Measurements from ENCODE around the gene PDZD7.

The PDZD7 gene

GRCh38 chr10:101067356-101068083 lies 36.6 kb upstream of the PDZD7 start:
- Histone ChIP-seq H3K9ac (ENCODE audit: low read length) (peak overlapping the region; percentile 37), H3K36me3 (ENCODE audit: control insufficient read depth, insufficient read depth, low read length) (no peaks in the 10 kb centered on the region), H3K4me3 (ENCODE audit: low read depth, low read length) (peak overlapping the region; percentile 79), H3K27me3 (ENCODE audit: control insufficient read depth, insufficient read depth, low read length) (peaks cover 63% of the 10 kb centered on the region), H3K9me3 (ENCODE audit: control insufficient read depth, insufficient read depth, low read depth, low read length) (no peaks in the 10 kb centered on the region), H3K27ac (ENCODE audit: low read depth, low read length) (no peak overlapping the region), H3K4me1 (ENCODE audit: control insufficient read depth, insufficient read depth, low read length) (peaks cover 28% of the 10 kb centered on the region)

GRCh38 chr10:101066896-101067355 lies 36.0 kb upstream of the PDZD7 start:
- peak overlapping the region; percentile 79 for H3K4me3 ChIP-seq (ENCODE audit: low read depth, low read length)
- no peak overlapping the region for H3K9ac ChIP-seq (ENCODE audit: low read length)
- no peaks in the 10 kb centered on the region for H3K36me3 ChIP-seq (ENCODE audit: control insufficient read depth, insufficient read depth, low read length)
- no peaks in the 10 kb centered on the region for H3K9me3 ChIP-seq (ENCODE audit: control insufficient read depth, insufficient read depth, low read depth, low read length)
- no peak overlapping the region for H3K27ac ChIP-seq (ENCODE audit: low read depth, low read length)
- H3K27me3 ChIP-seq (ENCODE audit: control insufficient read depth, insufficient read depth, low read length): peaks cover 63% of the 10 kb centered on the region
- H3K4me1 ChIP-seq (ENCODE audit: control insufficient read depth, insufficient read depth, low read length): peaks cover 29% of the 10 kb centered on the region

- H3K27ac ChIP-seq (ENCODE audit: low read depth, low read length): no peak overlapping the region
- H3K4me1 ChIP-seq (ENCODE audit: control insufficient read depth, insufficient read depth, low read length): peaks cover 28% of the 10 kb centered on the region
- no peak overlapping the region for H3K9ac ChIP-seq (ENCODE audit: low read length)
- no peaks in the 10 kb centered on the region for H3K36me3 ChIP-seq (ENCODE audit: control insufficient read depth, insufficient read depth, low read length)
- H3K27me3 ChIP-seq (ENCODE audit: control insufficient read depth, insufficient read depth, low read length): peaks cover 63% of the 10 kb centered on the region
- H3K9me3 ChIP-seq (ENCODE audit: control insufficient read depth, insufficient read depth, low read depth, low read length): no peaks in the 10 kb centered on the region
- H3K4me3 ChIP-seq (ENCODE audit: low read depth, low read length): peak overlapping the region; percentile 79
Observed at GRCh38 chr10:101066146-101066895, 35.4 kb upstream of the PDZD7 start.

GRCh38 chr10:101065481-101066145 lies 34.7 kb upstream of the PDZD7 start:
- Histone ChIP-seq H3K4me3 (ENCODE audit: low read depth, low read length) (peak overlapping the region; percentile 79), H3K27me3 (ENCODE audit: control insufficient read depth, insufficient read depth, low read length) (peaks cover 63% of the 10 kb centered on the region), H3K27ac (ENCODE audit: low read depth, low read length) (no peak overlapping the region), H3K4me1 (ENCODE audit: control insufficient read depth, insufficient read depth, low read length) (peaks cover 28% of the 10 kb centered on the region), H3K9me3 (ENCODE audit: control insufficient read depth, insufficient read depth, low read depth, low read length) (no peaks in the 10 kb centered on the region), H3K9ac (ENCODE audit: low read length) (no peak overlapping the region), H3K36me3 (ENCODE audit: control insufficient read depth, insufficient read depth, low read length) (no peaks in the 10 kb centered on the region)

GRCh38 chr10:101064415-101065030 lies 33.6 kb upstream of the PDZD7 start:
- no peak overlapping the region for H3K27ac ChIP-seq (ENCODE audit: low read depth, low read length)
- H3K36me3 ChIP-seq (ENCODE audit: control insufficient read depth, insufficient read depth, low read length): no peaks in the 10 kb centered on the region
- no peak overlapping the region for H3K9ac ChIP-seq (ENCODE audit: low read length)
- no peak overlapping the region for H3K4me3 ChIP-seq (ENCODE audit: low read depth, low read length)
- H3K4me1 ChIP-seq (ENCODE audit: control insufficient read depth, insufficient read depth, low read length): peaks cover 31% of the 10 kb centered on the region
- peaks cover 63% of the 10 kb centered on the region for H3K27me3 ChIP-seq (ENCODE audit: control insufficient read depth, insufficient read depth, low read length)
- H3K9me3 ChIP-seq (ENCODE audit: control insufficient read depth, insufficient read depth, low read depth, low read length): no peaks in the 10 kb centered on the region

GRCh38 chr10:101063548-101064414 lies 32.9 kb upstream of the PDZD7 start:
- Histone ChIP-seq H3K27me3 (ENCODE audit: control insufficient read depth, insufficient read depth, low read length) (peaks cover 63% of the 10 kb centered on the region), H3K9ac (ENCODE audit: low read length) (no peak overlapping the region)

GRCh38 chr10:101063050-101063525 lies 32.2 kb upstream of the PDZD7 start:
- peaks cover 63% of the 10 kb centered on the region for H3K27me3 ChIP-seq (ENCODE audit: control insufficient read depth, insufficient read depth, low read length)
- H3K4me1 ChIP-seq (ENCODE audit: control insufficient read depth, insufficient read depth, low read length): peaks cover 34% of the 10 kb centered on the region
- H3K4me3 ChIP-seq (ENCODE audit: low read depth, low read length): peak overlapping the region; percentile 85
- H3K9me3 ChIP-seq (ENCODE audit: control insufficient read depth, insufficient read depth, low read depth, low read length): no peaks in the 10 kb centered on the region
- H3K36me3 ChIP-seq (ENCODE audit: control insufficient read depth, insufficient read depth, low read length): no peaks in the 10 kb centered on the region
- H3K27ac ChIP-seq (ENCODE audit: low read depth, low read length): no peak overlapping the region
- H3K9ac ChIP-seq (ENCODE audit: low read length): no peak overlapping the region

More at GRCh38 chr10:101063548-101064414, 32.9 kb upstream of the PDZD7 start:
- Histone ChIP-seq H3K36me3 (ENCODE audit: control insufficient read depth, insufficient read depth, low read length) (no peaks in the 10 kb centered on the region), H3K4me3 (ENCODE audit: low read depth, low read length) (peak overlapping the region; percentile 85), H3K27ac (ENCODE audit: low read depth, low read length) (no peak overlapping the region), H3K4me1 (ENCODE audit: control insufficient read depth, insufficient read depth, low read length) (peaks cover 34% of the 10 kb centered on the region), H3K9me3 (ENCODE audit: control insufficient read depth, insufficient read depth, low read depth, low read length) (no peaks in the 10 kb centered on the region)

GRCh38 chr10:101062232-101063049 lies 31.5 kb upstream of the PDZD7 start:
- peaks cover 34% of the 10 kb centered on the region for H3K4me1 ChIP-seq (ENCODE audit: control insufficient read depth, insufficient read depth, low read length)
- peaks cover 61% of the 10 kb centered on the region for H3K27me3 ChIP-seq (ENCODE audit: control insufficient read depth, insufficient read depth, low read length)
- no peaks in the 10 kb centered on the region for H3K9me3 ChIP-seq (ENCODE audit: control insufficient read depth, insufficient read depth, low read depth, low read length)
- H3K9ac ChIP-seq (ENCODE audit: low read length): peak overlapping the region; percentile 83
- H3K27ac ChIP-seq (ENCODE audit: low read depth, low read length): no peak overlapping the region
- peak overlapping the region; percentile 85 for H3K4me3 ChIP-seq (ENCODE audit: low read depth, low read length)
- no peaks in the 10 kb centered on the region for H3K36me3 ChIP-seq (ENCODE audit: control insufficient read depth, insufficient read depth, low read length)

GRCh38 chr10:101061624-101062231 lies 30.8 kb upstream of the PDZD7 start, which contains the start of gene KAZALD1:
KAZALD1 (plus strand) TSS chr10:101061989; CDS start chr10:101062593, 604 bp downstream.
- H3K27me3 ChIP-seq (ENCODE audit: control insufficient read depth, insufficient read depth, low read length): peaks cover 54% of the 10 kb centered on the region
- H3K4me3 ChIP-seq (ENCODE audit: low read depth, low read length): peak within 1 kb of the TSS; percentile 85

More at GRCh38 chr10:101061624-101062231, 30.8 kb upstream of the PDZD7 start, which contains the start of gene KAZALD1:
- peak within 1 kb of the TSS; percentile 95 for H3K9ac ChIP-seq (ENCODE audit: low read length)
- H3K4me1 ChIP-seq (ENCODE audit: control insufficient read depth, insufficient read depth, low read length): peaks cover 34% of the 10 kb centered on the region
- H3K36me3 ChIP-seq (ENCODE audit: control insufficient read depth, insufficient read depth, low read length): no peaks in the 10 kb centered on the region
- no peaks in the 10 kb centered on the region for H3K9me3 ChIP-seq (ENCODE audit: control insufficient read depth, insufficient read depth, low read depth, low read length)
- peak within 1 kb of the TSS; percentile 95 for H3K27ac ChIP-seq (ENCODE audit: low read depth, low read length)

Data from HUES6 (cell line).